Tibial artery (tissue), 4 donors: Measurements from ENCODE around the gene BEX3.

Source experiments
- DNase-seq, 2 donors: peaks; one replicate each; pipeline ENCODE4 v3.0.0-alpha.2; 2019
- H3K27ac ChIP-seq, 2 donors: fragments of 200-600 bp; sonication (generic) in 1 of 2; 1 replicate in 1 of 2; 2 replicates in 1 of 2; pipeline ENCODE4 v1.5.1; 2018 to 2019; ENCODE audit warnings: mild to moderate bottlenecking in 1 of 2
- H3K27me3 ChIP-seq, 2 donors: fragments of 200-600 bp; sonication (generic) in 1 of 2; one replicate each; pipeline versions ENCODE4 v1.5.1 to v1.6.0; 2016 to 2019
- H3K36me3 ChIP-seq, 3 donors: fragments of 200-600 bp; sonication (generic) in 2 of 3; one replicate each; pipeline ENCODE4 v1.5.1; 2016 to 2019; ENCODE audit warnings: mild to moderate bottlenecking in 2 of 3
- H3K4me1 ChIP-seq, 4 donors: fragments of 200-600 bp; sonication (generic) in 2 of 4; 1 replicate in 3 of 4; 2 replicates in 1 of 4; pipeline ENCODE4 v1.5.1; 2016 to 2019
- H3K4me3 ChIP-seq, 2 donors: fragments of 200-600 bp; sonication (generic) in 1 of 2; 1 replicate in 1 of 2; 2 replicates in 1 of 2; pipeline ENCODE4 v1.5.1; 2018 to 2019; ENCODE audit warnings: mild to moderate bottlenecking in 2 of 2
- H3K9me3 ChIP-seq, 3 donors: fragments of 200-600 bp; sonication (generic) in 1 of 3; one replicate each; pipeline ENCODE4 v1.5.1; 2016 to 2019
- CTCF ChIP-seq, 2 experiments: fragments of 200-600 bp in 1 of 2; fragments of 450-650 bp in 1 of 2; IDR thresholded peaks; one replicate each; pipeline ENCODE4 v1.5.1; 2017 to 2019; ENCODE audit warnings: antibody characterized with exemption in 2 of 2, mild to moderate bottlenecking in 1 of 2, moderate library complexity in 1 of 2
- intact Hi-C: fragments of 100-400 bp; cut with DNase I; formaldehyde crosslinking; loops from one replicate; pipeline ENCODE4 v1.15.0; 2023; ENCODE audit warnings: low total_unique reads

The BEX3 gene

GRCh38 chrX:103397707-103398106 lies 21.4 kb downstream of the BEX3 start:
- no peak for DNase-seq
- intact Hi-C loops: no loop called here
- Histone ChIP-seq H3K27me3 (no peaks in the 10 kb centered on the region), H3K9me3 (no peaks in the 10 kb centered on the region), H3K27ac (no peak overlapping the region), H3K4me1 (no peaks in the 10 kb centered on the region), H3K4me3 (no peak overlapping the region), H3K36me3 (no peaks in the 10 kb centered on the region)
- no peak for TF ChIP-seq CTCF (IDR thresholded peaks at IDR 0.05)

- H3K36me3 ChIP-seq: no peaks in the 10 kb centered on the region
- H3K4me3 ChIP-seq: no peak overlapping the region
- no peak for DNase-seq
- TF ChIP-seq CTCF (IDR thresholded peaks at IDR 0.05): no peak
- no peaks in the 10 kb centered on the region for H3K9me3 ChIP-seq
- no peaks in the 10 kb centered on the region for H3K27me3 ChIP-seq
- no peak overlapping the region for H3K27ac ChIP-seq
- intact Hi-C loops: no loop called here
- no peaks in the 10 kb centered on the region for H3K4me1 ChIP-seq
These were observed 22.1 kb downstream of the BEX3 start for GRCh38 chrX:103398421-103398864.

- intact Hi-C loops: loop anchor here (10.0 kb wide), 1 partner anchor 45 kb away; the partner anchor contains the start of gene TCEAL9
- no peak for DNase-seq
- TF ChIP-seq CTCF (IDR thresholded peaks at IDR 0.05): no peak
These were observed 23.4 kb downstream of the BEX3 start for GRCh38 chrX:103399744-103400143.

GRCh38 chrX:103400931-103401330 lies 24.6 kb downstream of the BEX3 start:
- no peak for DNase-seq
- Histone ChIP-seq H3K4me1 (no peaks in the 10 kb centered on the region), H3K4me3 (no peak overlapping the region), H3K27me3 (no peaks in the 10 kb centered on the region), H3K9me3 (no peaks in the 10 kb centered on the region), H3K27ac (no peak overlapping the region), H3K36me3 (no peaks in the 10 kb centered on the region)
- TF ChIP-seq CTCF (IDR thresholded peaks at IDR 0.05): no peak
- intact Hi-C loops: loop anchor here (10.0 kb wide), 1 partner anchor 46 kb away; the partner anchor contains the start of gene TCEAL9

More at GRCh38 chrX:103399744-103400143, 23.4 kb downstream of the BEX3 start:
- Histone ChIP-seq H3K4me3 (no peak overlapping the region), H3K4me1 (no peaks in the 10 kb centered on the region), H3K36me3 (no peaks in the 10 kb centered on the region), H3K27ac (no peak overlapping the region), H3K9me3 (no peaks in the 10 kb centered on the region), H3K27me3 (no peaks in the 10 kb centered on the region)

GRCh38 chrX:103404231-103405008 lies 28.1 kb downstream of the BEX3 start:
- peak; percentile 58 to 79 for DNase-seq
- Histone ChIP-seq H3K9me3 (no peaks in the 10 kb centered on the region), H3K36me3 (no peaks in the 10 kb centered on the region), H3K4me3 (peak overlapping the region; percentile 55 to 57), H3K27ac (peak overlapping the region; percentile 62 to 72), H3K4me1 (no peaks in the 10 kb centered on the region), H3K27me3 (no peaks in the 10 kb centered on the region)
- no peak for TF ChIP-seq CTCF (IDR thresholded peaks at IDR 0.05)
- intact Hi-C loops: loop anchor here (10.0 kb wide), 1 partner anchor 50 kb away; the partner anchor contains the start of gene TCEAL9
